ENCODE data around the gene AKR1C1. TPM values are rescaled to one million over a fixed set of nuclear protein-coding genes. Genes with fewer than 3 reads are reported as not detected.
"Not testable (repeated sequence)": the region's sequence is repeated elsewhere in the genome, so short reads cannot be mapped to it uniquely, and the experiment has no call there.

AKR1C1 gene
- total RNA-seq, 1 donor from 2014 or later: 1.3 TPM

DNA sequence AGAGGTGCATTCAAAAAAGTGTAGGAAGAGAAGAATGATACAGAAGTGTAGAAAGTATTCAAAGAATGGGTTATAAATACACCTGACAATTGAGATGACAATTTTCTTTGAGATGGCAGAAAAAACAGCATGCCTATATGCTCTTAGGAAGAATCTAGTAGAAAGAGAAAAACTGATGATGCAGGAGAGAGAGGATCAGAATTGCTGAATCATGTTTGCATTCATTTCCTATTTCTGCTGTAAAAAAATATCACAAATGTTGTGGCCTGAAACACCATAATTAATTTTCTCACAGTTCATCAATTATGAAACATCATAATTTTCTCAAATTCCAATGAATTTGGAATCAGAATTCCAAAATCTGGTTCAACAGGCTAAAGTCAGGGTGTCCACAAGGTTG, 9.8 kb upstream of the AKR1C1 start:
- H3K4me1 ChIP-seq (ENCODE audit: insufficient read depth, low read length): no peaks in the 10 kb centered on the region
- H3K79me2 ChIP-seq (ENCODE audit: insufficient read depth, low read length): no peaks in the 10 kb centered on the region
- Mint-ChIP-seq H3K27me3 (ENCODE audit: low read depth, unreplicated experiment) (peaks cover 3% of the 10 kb centered on the region), H3K36me3 (ENCODE audit: low read depth, unreplicated experiment) (no peaks in the 10 kb centered on the region), H3K9me3 (ENCODE audit: unreplicated experiment) (no peaks in the 10 kb centered on the region), H3K4me1 (ENCODE audit: low read depth, unreplicated experiment) (no peaks in the 10 kb centered on the region), H3K4me3 (ENCODE audit: unreplicated experiment) (no peak overlapping the region), H3K27ac (ENCODE audit: unreplicated experiment) (no peak overlapping the region)
- H4K20me1 ChIP-seq (ENCODE audit: insufficient read depth, low read length): no peaks in the 10 kb centered on the region
- no peak overlapping the region for H3K27ac ChIP-seq (ENCODE audit: low read depth, low read length)
- TF ChIP-seq EZH2 (IDR thresholded peaks at IDR 0.05; ENCODE audit: insufficient read depth, low read length) (no peak), CTCF (IDR thresholded peaks at IDR 0.05; ENCODE audit: insufficient read depth, low read depth, low read length) (no peak)
- no peaks in the 10 kb centered on the region for H3K27me3 ChIP-seq (ENCODE audit: insufficient read depth, low read length)
- DNase-seq (ENCODE audit: low read depth) (no peak), FAIRE-seq (no peak)
- no peaks in the 10 kb centered on the region for H3K36me3 ChIP-seq (ENCODE audit: insufficient read depth, low read length)
- no peak overlapping the region for H3K4me3 ChIP-seq (ENCODE audit: insufficient read depth, low read depth, low read length)
- H2AFZ ChIP-seq (ENCODE audit: low read depth, low read length): no peak overlapping the region
- H3K9ac ChIP-seq (ENCODE audit: low read length): no peak overlapping the region
- no peaks in the 10 kb centered on the region for H3K9me3 ChIP-seq (ENCODE audit: insufficient read depth, low read depth, low read length)
- no peak overlapping the region for H3K4me2 ChIP-seq (ENCODE audit: low read length)

DNA sequence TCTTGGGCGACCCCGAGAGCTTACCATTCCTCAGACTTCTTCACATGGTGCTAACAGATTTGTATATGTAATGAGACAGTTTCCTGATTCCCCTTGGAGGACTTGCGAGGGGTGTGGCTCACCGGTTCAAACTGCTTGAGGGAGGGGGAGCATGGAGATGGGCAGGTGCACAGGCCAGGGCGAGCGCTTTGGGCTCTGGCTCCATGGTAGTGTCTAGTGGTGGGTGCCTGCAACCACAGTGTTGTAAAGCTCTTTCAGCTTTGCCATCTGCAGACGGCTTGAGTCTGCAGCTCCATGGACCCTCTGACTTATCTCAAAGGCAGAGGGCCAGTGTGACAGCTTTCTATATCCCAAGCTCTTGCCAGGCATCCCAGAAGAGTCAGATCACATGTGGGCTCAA, 7.1 kb upstream of the AKR1C1 start:
- H3K4me3 ChIP-seq (ENCODE audit: insufficient read depth, low read depth, low read length); H3K27me3 ChIP-seq (ENCODE audit: insufficient read depth, low read length); H3K9me3 Mint-ChIP-seq (ENCODE audit: unreplicated experiment); H3K36me3 Mint-ChIP-seq (ENCODE audit: low read depth, unreplicated experiment); FAIRE-seq; H4K20me1 ChIP-seq (ENCODE audit: insufficient read depth, low read length); H3K27ac Mint-ChIP-seq (ENCODE audit: unreplicated experiment); H3K9me3 ChIP-seq (ENCODE audit: insufficient read depth, low read depth, low read length); DNase-seq (ENCODE audit: low read depth); H3K9ac ChIP-seq (ENCODE audit: low read length); H3K4me1 Mint-ChIP-seq (ENCODE audit: low read depth, unreplicated experiment); H3K4me2 ChIP-seq (ENCODE audit: low read length); H3K4me3 Mint-ChIP-seq (ENCODE audit: unreplicated experiment); H3K27me3 Mint-ChIP-seq (ENCODE audit: low read depth, unreplicated experiment); H3K27ac ChIP-seq (ENCODE audit: low read depth, low read length); H3K36me3 ChIP-seq (ENCODE audit: insufficient read depth, low read length); H2AFZ ChIP-seq (ENCODE audit: low read depth, low read length); H3K4me1 ChIP-seq (ENCODE audit: insufficient read depth, low read length); H3K79me2 ChIP-seq (ENCODE audit: insufficient read depth, low read length): not testable (repeated sequence)

GRCh38 chr10:4956955-4957645, 6.1 kb upstream of the AKR1C1 start:
- not testable (repeated sequence) for H3K9ac ChIP-seq (ENCODE audit: low read length); FAIRE-seq; H3K4me1 Mint-ChIP-seq (ENCODE audit: low read depth, unreplicated experiment); H2AFZ ChIP-seq (ENCODE audit: low read depth, low read length); H3K4me2 ChIP-seq (ENCODE audit: low read length); H3K27me3 Mint-ChIP-seq (ENCODE audit: low read depth, unreplicated experiment); DNase-seq (ENCODE audit: low read depth); H3K36me3 Mint-ChIP-seq (ENCODE audit: low read depth, unreplicated experiment); H3K9me3 ChIP-seq (ENCODE audit: insufficient read depth, low read depth, low read length); H3K4me1 ChIP-seq (ENCODE audit: insufficient read depth, low read length); H3K9me3 Mint-ChIP-seq (ENCODE audit: unreplicated experiment); H3K36me3 ChIP-seq (ENCODE audit: insufficient read depth, low read length); H3K4me3 ChIP-seq (ENCODE audit: insufficient read depth, low read depth, low read length); H3K79me2 ChIP-seq (ENCODE audit: insufficient read depth, low read length); H3K27me3 ChIP-seq (ENCODE audit: insufficient read depth, low read length); H3K4me3 Mint-ChIP-seq (ENCODE audit: unreplicated experiment); H3K27ac Mint-ChIP-seq (ENCODE audit: unreplicated experiment); H4K20me1 ChIP-seq (ENCODE audit: insufficient read depth, low read length); H3K27ac ChIP-seq (ENCODE audit: low read depth, low read length)

GRCh38 chr10:4961558-4961957, 1.7 kb upstream of the AKR1C1 start:
- not testable (repeated sequence) for H3K27ac ChIP-seq (ENCODE audit: low read depth, low read length); H3K4me1 Mint-ChIP-seq (ENCODE audit: low read depth, unreplicated experiment); H3K4me3 ChIP-seq (ENCODE audit: insufficient read depth, low read depth, low read length); H3K4me3 Mint-ChIP-seq (ENCODE audit: unreplicated experiment); H3K4me1 ChIP-seq (ENCODE audit: insufficient read depth, low read length); H3K9me3 ChIP-seq (ENCODE audit: insufficient read depth, low read depth, low read length); H3K4me2 ChIP-seq (ENCODE audit: low read length); H3K9me3 Mint-ChIP-seq (ENCODE audit: unreplicated experiment); H3K9ac ChIP-seq (ENCODE audit: low read length); H2AFZ ChIP-seq (ENCODE audit: low read depth, low read length); H3K36me3 ChIP-seq (ENCODE audit: insufficient read depth, low read length); H3K27me3 Mint-ChIP-seq (ENCODE audit: low read depth, unreplicated experiment); FAIRE-seq; H3K79me2 ChIP-seq (ENCODE audit: insufficient read depth, low read length); DNase-seq (ENCODE audit: low read depth); H3K36me3 Mint-ChIP-seq (ENCODE audit: low read depth, unreplicated experiment); H3K27me3 ChIP-seq (ENCODE audit: insufficient read depth, low read length); H4K20me1 ChIP-seq (ENCODE audit: insufficient read depth, low read length); H3K27ac Mint-ChIP-seq (ENCODE audit: unreplicated experiment)

GRCh38 chr10:4962308-4962707, 907 bp upstream of the AKR1C1 start:
- not testable (repeated sequence) for H3K36me3 ChIP-seq (ENCODE audit: insufficient read depth, low read length); H3K4me1 Mint-ChIP-seq (ENCODE audit: low read depth, unreplicated experiment); H3K4me3 ChIP-seq (ENCODE audit: insufficient read depth, low read depth, low read length); H3K36me3 Mint-ChIP-seq (ENCODE audit: low read depth, unreplicated experiment); H3K27me3 ChIP-seq (ENCODE audit: insufficient read depth, low read length); H3K9ac ChIP-seq (ENCODE audit: low read length); H4K20me1 ChIP-seq (ENCODE audit: insufficient read depth, low read length); DNase-seq (ENCODE audit: low read depth); H3K27me3 Mint-ChIP-seq (ENCODE audit: low read depth, unreplicated experiment); H3K4me3 Mint-ChIP-seq (ENCODE audit: unreplicated experiment); H3K27ac ChIP-seq (ENCODE audit: low read depth, low read length); H3K4me1 ChIP-seq (ENCODE audit: insufficient read depth, low read length); H3K27ac Mint-ChIP-seq (ENCODE audit: unreplicated experiment); H3K9me3 ChIP-seq (ENCODE audit: insufficient read depth, low read depth, low read length); H2AFZ ChIP-seq (ENCODE audit: low read depth, low read length); H3K9me3 Mint-ChIP-seq (ENCODE audit: unreplicated experiment); FAIRE-seq; H3K79me2 ChIP-seq (ENCODE audit: insufficient read depth, low read length); H3K4me2 ChIP-seq (ENCODE audit: low read length)

All from astrocyte (in vitro differentiated cells and primary cell).